Caco-2 (cell line): ENCODE data around the gene MYO7B. TPM values are rescaled to one million over a fixed set of nuclear protein-coding genes. Genes with fewer than 3 reads are reported as not detected.

ENCODE experiments used
- BruUV-seq: library from RNA; stranded (reverse); fragments of 400-500 nt; replicated peaks from 2 replicates; lab custom pipeline; 2021; lab: Mats Ljungman, UMichigan
- CTCF ChIA-PET: fragments of 300-600 bp; sonication (Branson Sonifier 250); formaldehyde crosslinking; loops from one replicate; lab custom pipeline; 2022; ENCODE audit warnings: antibody characterized with exemption; lab: Charles Lee
- POLR2A ChIA-PET: fragments of 300-600 bp; sonication (Branson Sonifier 250); formaldehyde crosslinking; loops from one replicate; lab custom pipeline; 2022; ENCODE audit warnings: antibody characterized with exemption; lab: Charles Lee
- DNase-seq, 2 experiments: peaks; one replicate each; pipeline versions ENCODE4 v3.0.0 to v3.0.0-alpha.2; 2020 to 2022
- H3K27me3 ChIP-seq: replicated peaks from 2 replicates; pipeline ENCODE4 v1.6.0; 2011; ENCODE audit warnings: low read length; ENCODE audit not compliant: control insufficient read depth, insufficient read depth
- H3K36me3 ChIP-seq: 2 replicates; pipeline ENCODE4 v1.5.1; 2011; ENCODE audit warnings: low read length; ENCODE audit not compliant: control insufficient read depth, insufficient read depth
- H3K4me1 ChIP-seq: fragments of 250-450 bp; sonication (Bioruptor Pico); 2 replicates; pipeline ENCODE4 v1.5.1; 2020; ENCODE audit warnings: mild to moderate bottlenecking
- H3K4me3 ChIP-seq: 2 replicates; pipeline ENCODE4 v1.5.1; 2011; ENCODE audit warnings: low read depth, mild to moderate bottlenecking, control low read depth, low read length
- H3K9me3 ChIP-seq: fragments of 250-450 bp; sonication (Bioruptor Pico); 2 replicates; pipeline ENCODE4 v1.5.1; 2020; ENCODE audit warnings: mild to moderate bottlenecking, moderate library complexity
- H3K27ac Mint-ChIP-seq: one replicate; pipeline ENCODE4 v1.8.0; 2022; ENCODE audit warnings: mixed read lengths; ENCODE audit not compliant: unreplicated experiment
- H3K27me3 Mint-ChIP-seq: one replicate; pipeline ENCODE4 v1.8.0; 2022; ENCODE audit warnings: mixed read lengths; ENCODE audit not compliant: insufficient read depth, unreplicated experiment
- H3K36me3 Mint-ChIP-seq: one replicate; pipeline ENCODE4 v1.8.0; 2022; ENCODE audit warnings: mild to moderate bottlenecking, mixed read lengths; ENCODE audit not compliant: insufficient read depth, unreplicated experiment
- H3K4me1 Mint-ChIP-seq: one replicate; pipeline ENCODE4 v1.8.0; 2022; ENCODE audit warnings: low read depth, mixed read lengths; ENCODE audit not compliant: unreplicated experiment
- H3K4me3 Mint-ChIP-seq: one replicate; pipeline ENCODE4 v1.8.0; 2022; ENCODE audit warnings: mild to moderate bottlenecking, moderate library complexity, mixed read lengths; ENCODE audit not compliant: unreplicated experiment
- H3K9me3 Mint-ChIP-seq: one replicate; pipeline ENCODE4 v1.8.0; 2022; ENCODE audit warnings: mixed read lengths; ENCODE audit not compliant: unreplicated experiment
- CTCF ChIP-seq, 2 experiments: fragments of 200-600 bp in 1 of 2; IDR thresholded peaks; 1 replicate in 1 of 2; 2 replicates in 1 of 2; pipeline versions ENCODE4 v1.5.1 to v1.8.0; 2011 to 2022; ENCODE audit warnings: antibody characterized with exemption in 1 of 2, control low read depth in 1 of 2, inconsistent platforms in 1 of 2, low read depth in 1 of 2, low read length in 1 of 2, mild to moderate bottlenecking in 1 of 2, moderate library complexity in 1 of 2; ENCODE audit not compliant: insufficient read depth in 1 of 2, severe bottlenecking in 1 of 2, unreplicated experiment in 1 of 2
- intact Hi-C: fragments of 100-400 bp; cut with micrococcal nuclease; formaldehyde crosslinking; loops from one replicate; pipeline ENCODE4 v1.10.0; 2022; ENCODE audit not compliant: unreplicated experiment
- total RNA-seq: library from RNA; stranded (reverse); gene quantifications from 2 replicates; pipeline ENCODE4 v1.2.3, GENCODE V29; 2022

Gene MYO7B
- total RNA-seq, 1 experiment from 2014 or later: 0.27 TPM

- Histone ChIP-seq H3K4me3 (no peak overlapping the region), H3K9me3 (0 out of 2 replicates have a peak, but pooled peaks cover 3% of the 10 kb centered on the region), H3K36me3 (no peaks in the 10 kb centered on the region), H3K27me3 (no peaks in the 10 kb centered on the region), H3K4me1 (peaks cover 31% of the 10 kb centered on the region)
- Mint-ChIP-seq H3K36me3 (peaks cover 20% of the 10 kb centered on the region), H3K9me3 (no peaks in the 10 kb centered on the region), H3K4me1 (peaks cover 17% of the 10 kb centered on the region), H3K27ac (no peak overlapping the region), H3K27me3 (no peaks in the 10 kb centered on the region), H3K4me3 (no peak overlapping the region)
- no peak for TF ChIP-seq CTCF (IDR thresholded peaks at IDR 0.05; ENCODE audit: insufficient read depth in 1 of 2, low read depth in 1 of 2, low read length in 1 of 2, severe bottlenecking in 1 of 2, unreplicated experiment in 1 of 2)
- no TSS peak for BruUV-seq
- DNase-seq: no peak
- POLR2A ChIA-PET: no interaction called here
- intact Hi-C loops: no loop called here
- CTCF ChIA-PET: no interaction called here
These were observed 5.0 kb upstream of the MYO7B start for GRCh38 chr2:127530245-127531140.

GRCh38 chr2:127531221-127531648, 4.2 kb upstream of the MYO7B start:
- Mint-ChIP-seq H3K36me3 (peaks cover 12% of the 10 kb centered on the region), H3K9me3 (no peaks in the 10 kb centered on the region), H3K27me3 (no peaks in the 10 kb centered on the region), H3K4me3 (no peak overlapping the region), H3K27ac (no peak overlapping the region), H3K4me1 (peaks cover 21% of the 10 kb centered on the region)
- H3K27me3 ChIP-seq: no peaks in the 10 kb centered on the region
- H3K9me3 ChIP-seq: 0 out of 2 replicates have a peak, but pooled peaks cover 3% of the 10 kb centered on the region
- ChIA-PET CTCF (no interaction called here), POLR2A (no interaction called here)
- TF ChIP-seq CTCF (IDR thresholded peaks at IDR 0.05; ENCODE audit: insufficient read depth in 1 of 2, low read depth in 1 of 2, low read length in 1 of 2, severe bottlenecking in 1 of 2, unreplicated experiment in 1 of 2): no peak
- DNase-seq: no peak
- peaks cover 36% of the 10 kb centered on the region for H3K4me1 ChIP-seq
- no peak overlapping the region for H3K4me3 ChIP-seq
- H3K36me3 ChIP-seq: no peaks in the 10 kb centered on the region
- intact Hi-C loops: no loop called here
- no TSS peak for BruUV-seq

GRCh38 chr2:127532296-127532695, 3.2 kb upstream of the MYO7B start:
- DNase-seq: no peak
- no peak for TF ChIP-seq CTCF (IDR thresholded peaks at IDR 0.05; ENCODE audit: insufficient read depth in 1 of 2, low read depth in 1 of 2, low read length in 1 of 2, severe bottlenecking in 1 of 2, unreplicated experiment in 1 of 2)
- ChIA-PET CTCF (no interaction called here), POLR2A (no interaction called here)
- Mint-ChIP-seq H3K27ac (no peak overlapping the region), H3K4me3 (no peak overlapping the region), H3K36me3 (peaks cover 2% of the 10 kb centered on the region), H3K4me1 (peaks cover 21% of the 10 kb centered on the region), H3K9me3 (no peaks in the 10 kb centered on the region), H3K27me3 (no peaks in the 10 kb centered on the region)
- H3K9me3 ChIP-seq: 0 out of 2 replicates have a peak, but pooled peaks cover 3% of the 10 kb centered on the region
- no peaks in the 10 kb centered on the region for H3K36me3 ChIP-seq
- intact Hi-C loops: no loop called here
- no peaks in the 10 kb centered on the region for H3K27me3 ChIP-seq
- no TSS peak for BruUV-seq
- H3K4me3 ChIP-seq: no peak overlapping the region
- peaks cover 35% of the 10 kb centered on the region for H3K4me1 ChIP-seq
